NB4 (cell line): ENCODE results near the gene STX16.
"Not testable (repeated sequence)": the region's sequence is repeated elsewhere in the genome, so short reads cannot be mapped to it uniquely, and the experiment has no call there.

Experiments
- DNase-seq: peaks from one replicate; pipeline ENCODE4 v3.0.0; 2010; ENCODE audit warnings: low read depth
- H3K4me3 ChIP-seq: one replicate; pipeline ENCODE4 v1.5.1; 2011; ENCODE audit warnings: mild to moderate bottlenecking, low read depth, low read length, moderate library complexity
- MAX ChIP-seq: IDR thresholded peaks from 2 replicates; pipeline ENCODE4 v1.6.1; 2011; ENCODE audit warnings: low read depth, low read length
- MYC ChIP-seq: IDR thresholded peaks from 2 replicates; pipeline ENCODE4 v1.6.1; 2011; ENCODE audit warnings: low read depth, low read length
- POLR2A ChIP-seq: IDR thresholded peaks from 2 replicates; pipeline ENCODE4 v1.6.1; 2011; ENCODE audit warnings: mild to moderate bottlenecking; ENCODE audit not compliant: insufficient read length; ENCODE audit errors: extremely low read depth
- TF ChIP-seq, protein P1 (sequence below): IDR thresholded peaks from one replicate; pipeline ENCODE4 v1.5.1; 2012; ENCODE audit warnings: low read depth, low read length

The STX16 gene

GRCh38 chr20:58723628-58723984, 72.5 kb downstream of the STX16 start:
- TF ChIP-seq MAX (no peak), POLR2A (no peak), MYC (no peak)
- TF ChIP-seq, protein P1, sequence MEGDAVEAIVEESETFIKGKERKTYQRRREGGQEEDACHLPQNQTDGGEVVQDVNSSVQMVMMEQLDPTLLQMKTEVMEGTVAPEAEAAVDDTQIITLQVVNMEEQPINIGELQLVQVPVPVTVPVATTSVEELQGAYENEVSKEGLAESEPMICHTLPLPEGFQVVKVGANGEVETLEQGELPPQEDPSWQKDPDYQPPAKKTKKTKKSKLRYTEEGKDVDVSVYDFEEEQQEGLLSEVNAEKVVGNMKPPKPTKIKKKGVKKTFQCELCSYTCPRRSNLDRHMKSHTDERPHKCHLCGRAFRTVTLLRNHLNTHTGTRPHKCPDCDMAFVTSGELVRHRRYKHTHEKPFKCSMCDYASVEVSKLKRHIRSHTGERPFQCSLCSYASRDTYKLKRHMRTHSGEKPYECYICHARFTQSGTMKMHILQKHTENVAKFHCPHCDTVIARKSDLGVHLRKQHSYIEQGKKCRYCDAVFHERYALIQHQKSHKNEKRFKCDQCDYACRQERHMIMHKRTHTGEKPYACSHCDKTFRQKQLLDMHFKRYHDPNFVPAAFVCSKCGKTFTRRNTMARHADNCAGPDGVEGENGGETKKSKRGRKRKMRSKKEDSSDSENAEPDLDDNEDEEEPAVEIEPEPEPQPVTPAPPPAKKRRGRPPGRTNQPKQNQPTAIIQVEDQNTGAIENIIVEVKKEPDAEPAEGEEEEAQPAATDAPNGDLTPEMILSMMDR, result no peak
- no peak overlapping the region for H3K4me3 ChIP-seq
- peak; percentile 0 for DNase-seq

DNA sequence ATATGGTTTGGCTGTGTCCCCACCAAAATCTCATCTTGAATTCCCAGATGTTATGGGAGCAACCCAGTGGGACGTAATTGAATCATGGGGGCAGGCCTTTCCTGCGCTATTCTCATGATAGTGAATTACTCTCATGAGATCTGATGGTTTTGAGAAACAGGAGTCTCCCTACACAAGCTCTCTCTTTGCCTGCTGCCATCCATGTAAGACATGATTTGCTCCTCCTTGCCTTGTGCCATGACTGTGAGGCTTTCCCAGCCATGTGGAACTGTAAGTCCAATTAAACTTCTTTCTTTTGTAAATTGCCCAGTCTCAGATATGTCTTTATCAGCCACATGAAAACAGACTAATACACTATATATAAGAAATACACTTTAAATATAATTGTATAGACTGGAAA, 75.1 kb downstream of the STX16 start:
- not testable (repeated sequence) for H3K4me3 ChIP-seq, DNase-seq
